HFFc6 (cell line): ENCODE measurements around the gene THSD4. TPM values are rescaled to one million over a fixed set of nuclear protein-coding genes. Genes with fewer than 3 reads are reported as not detected.
A peak's percentile ranks its signal among the peaks of the same experiment; 100 is the strongest.

Experiments used
- DNase-seq: peaks from one replicate; pipeline ENCODE4 v3.0.0-alpha.2; 2018
- H3K27ac Mint-ChIP-seq: 2 replicates; pipeline ENCODE4 v1.8.0; 2020; ENCODE audit warnings: mild to moderate bottlenecking, mixed read lengths
- H3K27me3 Mint-ChIP-seq: 2 replicates; pipeline ENCODE4 v1.8.0; 2021; ENCODE audit warnings: mild to moderate bottlenecking, moderate library complexity, mixed read lengths; ENCODE audit not compliant: insufficient read depth
- H3K36me3 Mint-ChIP-seq: 2 replicates; pipeline ENCODE4 v1.8.0; 2021; ENCODE audit warnings: low read depth, mixed read lengths
- H3K4me1 Mint-ChIP-seq: 2 replicates; pipeline ENCODE4 v1.8.0; 2020; ENCODE audit warnings: low read depth, mixed read lengths
- H3K4me3 Mint-ChIP-seq: 2 replicates; pipeline ENCODE4 v1.8.0; 2020; ENCODE audit warnings: mild to moderate bottlenecking, moderate library complexity, mixed read lengths
- H3K9me3 Mint-ChIP-seq: 2 replicates; pipeline ENCODE4 v1.8.0; 2020; ENCODE audit warnings: mild to moderate bottlenecking, mixed read lengths
- total RNA-seq, 6 experiments: library from RNA; stranded (reverse); fragmentation: NEBNext Ultra II Directional; extraction: Animal tissue kit (Norgen Biotek cat#: 25700); gene quantifications; 2 replicates in 1 of 6; 3 replicates in 5 of 6; pipeline ENCODE4 v1.2.3, GENCODE V29; 2021
- TF ChIP-seq, protein P1 (sequence below): fragments of 200-600 bp; sonication (generic); IDR thresholded peaks from 2 replicates; pipeline ENCODE4 v1.5.0; 2021; ENCODE audit warnings: antibody characterized with exemption, mild to moderate bottlenecking

The THSD4 gene
- total RNA-seq, 6 experiments from 2014 or later: 32.7 to 39.1 (median 36.4) TPM

DNA sequence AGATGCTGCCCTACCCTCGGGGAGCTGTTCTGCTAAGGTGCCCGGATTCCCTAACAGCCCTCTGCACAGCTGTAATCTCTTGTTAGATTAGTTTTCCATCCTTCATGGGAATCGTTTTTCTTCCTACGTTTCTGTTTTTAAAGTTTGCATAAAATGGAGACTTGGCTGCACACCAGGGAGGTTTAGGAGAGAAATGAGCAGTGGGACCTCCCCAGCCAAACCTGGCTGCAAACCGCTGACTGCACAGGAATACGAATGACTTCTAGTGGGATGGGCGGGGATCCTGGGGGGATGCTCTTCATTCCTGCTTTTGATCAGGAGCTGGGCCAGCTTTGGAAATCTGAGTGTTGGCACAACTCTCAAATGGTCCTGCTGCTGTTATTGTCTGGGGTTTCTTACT lies 77.5 kb downstream of the THSD4 start:
- Mint-ChIP-seq H3K4me3 (no peak overlapping the region), H3K27me3 (no peaks in the 10 kb centered on the region; the same call in 1 of the 2 replicates), H3K36me3 (peaks cover 15% of the 10 kb centered on the region; the same call in 1 of the 2 replicates), H3K9me3 (no peaks in the 10 kb centered on the region), H3K27ac (no peak overlapping the region), H3K4me1 (no peaks in the 10 kb centered on the region)
- DNase-seq: no peak
- TF ChIP-seq, protein P1, sequence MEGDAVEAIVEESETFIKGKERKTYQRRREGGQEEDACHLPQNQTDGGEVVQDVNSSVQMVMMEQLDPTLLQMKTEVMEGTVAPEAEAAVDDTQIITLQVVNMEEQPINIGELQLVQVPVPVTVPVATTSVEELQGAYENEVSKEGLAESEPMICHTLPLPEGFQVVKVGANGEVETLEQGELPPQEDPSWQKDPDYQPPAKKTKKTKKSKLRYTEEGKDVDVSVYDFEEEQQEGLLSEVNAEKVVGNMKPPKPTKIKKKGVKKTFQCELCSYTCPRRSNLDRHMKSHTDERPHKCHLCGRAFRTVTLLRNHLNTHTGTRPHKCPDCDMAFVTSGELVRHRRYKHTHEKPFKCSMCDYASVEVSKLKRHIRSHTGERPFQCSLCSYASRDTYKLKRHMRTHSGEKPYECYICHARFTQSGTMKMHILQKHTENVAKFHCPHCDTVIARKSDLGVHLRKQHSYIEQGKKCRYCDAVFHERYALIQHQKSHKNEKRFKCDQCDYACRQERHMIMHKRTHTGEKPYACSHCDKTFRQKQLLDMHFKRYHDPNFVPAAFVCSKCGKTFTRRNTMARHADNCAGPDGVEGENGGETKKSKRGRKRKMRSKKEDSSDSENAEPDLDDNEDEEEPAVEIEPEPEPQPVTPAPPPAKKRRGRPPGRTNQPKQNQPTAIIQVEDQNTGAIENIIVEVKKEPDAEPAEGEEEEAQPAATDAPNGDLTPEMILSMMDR: no peak

DNA sequence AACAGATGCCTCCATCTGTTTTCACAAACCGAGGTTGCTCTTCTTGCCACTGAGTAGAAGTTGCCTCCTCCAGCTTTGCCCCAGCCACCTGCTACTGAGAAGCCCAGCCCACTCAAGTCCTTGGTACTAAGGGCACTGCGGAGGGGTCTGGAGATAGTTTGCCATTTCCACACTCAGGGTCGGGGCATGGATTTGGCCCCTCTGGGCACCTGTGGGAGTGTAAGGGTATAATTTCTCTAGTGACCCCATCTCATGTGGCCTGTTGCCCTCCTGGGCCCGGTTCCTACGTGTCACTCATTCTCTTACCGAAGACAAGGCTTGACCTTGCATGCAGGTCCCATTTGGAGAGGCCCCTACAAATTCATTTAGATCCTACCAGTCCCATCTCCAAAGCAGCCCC lies 79.0 kb downstream of the THSD4 start:
- DNase-seq: no peak
- Mint-ChIP-seq H3K9me3 (no peaks in the 10 kb centered on the region), H3K27ac (no peak overlapping the region), H3K4me1 (peaks cover 10% of the 10 kb centered on the region), H3K4me3 (no peak overlapping the region), H3K36me3 (peaks cover 15% of the 10 kb centered on the region; the same call in 1 of the 2 replicates), H3K27me3 (no peaks in the 10 kb centered on the region; the same call in 1 of the 2 replicates)
- TF ChIP-seq, protein P1: no peak

DNA sequence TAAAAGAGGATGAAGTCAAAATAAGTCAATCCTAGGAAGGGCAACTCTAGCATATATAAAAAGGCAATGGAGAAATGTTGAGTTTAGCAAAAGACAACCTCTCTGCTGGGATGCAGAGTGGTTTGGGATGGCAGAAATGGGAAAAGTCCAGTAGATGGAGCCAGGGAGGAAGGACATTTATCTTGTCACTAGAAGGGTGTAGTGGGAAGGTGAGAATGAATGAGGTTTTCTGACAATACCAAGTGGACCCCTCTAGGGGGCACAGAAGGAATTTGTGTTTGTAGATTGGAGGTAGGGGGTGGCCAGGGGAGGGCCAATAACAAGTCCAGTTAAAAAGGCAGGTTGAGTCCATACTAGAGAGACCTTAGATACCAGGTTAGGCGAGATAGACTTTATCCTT lies 80.0 kb downstream of the THSD4 start:
- Mint-ChIP-seq H3K9me3 (no peaks in the 10 kb centered on the region), H3K27me3 (no peaks in the 10 kb centered on the region; the same call in 1 of the 2 replicates), H3K4me1 (peaks cover 20% of the 10 kb centered on the region), H3K36me3 (peaks cover 15% of the 10 kb centered on the region; the same call in 1 of the 2 replicates), H3K4me3 (no peak overlapping the region), H3K27ac (no peak overlapping the region)
- TF ChIP-seq, protein P1: peak; percentile 70
- peak; percentile 9 for DNase-seq

GRCh38 chr15:71197620-71198019 lies 82.3 kb downstream of the THSD4 start:
- Mint-ChIP-seq H3K4me3 (no peak overlapping the region), H3K36me3 (peaks cover 9% of the 10 kb centered on the region; the same call in 1 of the 2 replicates), H3K27me3 (no peaks in the 10 kb centered on the region; the same call in 1 of the 2 replicates), H3K27ac (no peak overlapping the region), H3K4me1 (peaks cover 20% of the 10 kb centered on the region), H3K9me3 (no peaks in the 10 kb centered on the region)
- no peak for DNase-seq
- TF ChIP-seq, protein P1: no peak

- DNase-seq: no peak
- Mint-ChIP-seq H3K27ac (no peak overlapping the region), H3K4me3 (no peak overlapping the region), H3K4me1 (peaks cover 30% of the 10 kb centered on the region), H3K27me3 (no peaks in the 10 kb centered on the region; the same call in 1 of the 2 replicates), H3K9me3 (no peaks in the 10 kb centered on the region), H3K36me3 (peaks cover 8% of the 10 kb centered on the region; the same call in 1 of the 2 replicates)
- TF ChIP-seq, protein P1: no peak
Observed at GRCh38 chr15:71198846-71199245, 83.6 kb downstream of the THSD4 start.
